Endothelial cell of hepatic sinusoid (primary cell): ENCODE results near the gene FRMD5.
"Not testable (repeated sequence)": the region's sequence is repeated elsewhere in the genome, so short reads cannot be mapped to it uniquely, and the experiment has no call there.

Experiments used
- in situ Hi-C: cut with HindIII; loops from 2 replicates; pipeline ENCODE4 v1.10.0; 2017; ENCODE audit warnings: low sequenced_read_pairs

FRMD5 gene

GRCh38 chr15:43868406-43868805 is 326.7 kb downstream of the FRMD5 start:
- in situ Hi-C loops = loop anchor here (25.0 kb wide), 1 partner anchor 619 kb away; no protein-coding TSS in a partner anchor

- in situ Hi-C loops = loop anchor here (25.0 kb wide), 1 partner anchor 620 kb away; no protein-coding TSS in a partner anchor
Measured at GRCh38 chr15:43867096-43867495, 328.0 kb downstream of the FRMD5 start.

GRCh38 chr15:43866636-43867035 is 328.4 kb downstream of the FRMD5 start:
- in situ Hi-C loops = loop anchor here (25.0 kb wide), 1 partner anchor 621 kb away; no protein-coding TSS in a partner anchor

GRCh38 chr15:43859546-43859945 is 335.5 kb downstream of the FRMD5 start:
- in situ Hi-C loops = loop anchor here (25.0 kb wide), 1 partner anchor 628 kb away; no protein-coding TSS in a partner anchor

GRCh38 chr15:43854801-43855200 is 340.3 kb downstream of the FRMD5 start:
- in situ Hi-C loops = loop anchor here (25.0 kb wide), 1 partner anchor 632 kb away; no protein-coding TSS in a partner anchor

GRCh38 chr15:43852607-43853006 is 342.5 kb downstream of the FRMD5 start:
- in situ Hi-C loops = loop anchor here (25.0 kb wide), 1 partner anchor 635 kb away; no protein-coding TSS in a partner anchor

- in situ Hi-C loops = loop anchor here (25.0 kb wide), 1 partner anchor 636 kb away; no protein-coding TSS in a partner anchor
Measured at GRCh38 chr15:43851251-43851650, 343.8 kb downstream of the FRMD5 start.

GRCh38 chr15:43845421-43845820 is 349.6 kb downstream of the FRMD5 start:
- in situ Hi-C loops = no loop called here

GRCh38 chr15:43832485-43832884 is 362.6 kb downstream of the FRMD5 start:
- in situ Hi-C loops = not testable (repeated sequence)

GRCh38 chr15:43831519-43832052 is 363.5 kb downstream of the FRMD5 start:
- in situ Hi-C loops = not testable (repeated sequence)

GRCh38 chr15:43830691-43831275 is 364.3 kb downstream of the FRMD5 start:
- in situ Hi-C loops = not testable (repeated sequence)

- in situ Hi-C loops = not testable (repeated sequence)
Measured at GRCh38 chr15:43829951-43830540, 365.0 kb downstream of the FRMD5 start.

- in situ Hi-C loops = no loop called here
Measured at GRCh38 chr15:43828061-43828657, 366.9 kb downstream of the FRMD5 start.

GRCh38 chr15:43826508-43827341 is 368.3 kb downstream of the FRMD5 start, which contains the start of gene WDR76:
Gene WDR76, plus strand, starts transcription at chr15:43827002. Its CDS starts 31 bp downstream, at chr15:43827033.
- in situ Hi-C loops = no loop called here

GRCh38 chr15:43826029-43826507 is 369.0 kb downstream of the FRMD5 start:
- in situ Hi-C loops = no loop called here

- in situ Hi-C loops = not testable (repeated sequence)
Measured at GRCh38 chr15:43825305-43825704, 369.8 kb downstream of the FRMD5 start.

- in situ Hi-C loops = no loop called here
Measured at GRCh38 chr15:43824302-43825246, 370.5 kb downstream of the FRMD5 start, which contains the start of gene MFAP1. Gene MFAP1, minus strand, starts transcription at chr15:43824690. Its CDS starts 121 bp downstream, at chr15:43824569.

- in situ Hi-C loops = no loop called here
Measured at GRCh38 chr15:43821505-43821904, 373.6 kb downstream of the FRMD5 start.
